A549 (cell line): Measurements from ENCODE around the gene CR1. TPM values are rescaled to one million over a fixed set of nuclear protein-coding genes. Genes with fewer than 3 reads are reported as not detected.

Source experiments
- ATAC-seq, 2 experiments: fragments of 200-7000 bp in 1 of 2; fragments of >200 bp in 1 of 2; cut with Nextera tagmentation in 1 of 2; cut with Tn5 transposase in 1 of 2; 3 replicates each; pipeline versions ENCODE4 v1.8.0 to v1.9.1; 2018 to 2020; ENCODE audit warnings: mild to moderate bottlenecking in 1 of 2, moderate library complexity in 1 of 2
- CTCF ChIA-PET: fragments of 300-600 bp; sonication (Branson Sonifier 250); formaldehyde crosslinking; extraction: SDS; loops from one replicate; lab custom pipeline; 2021; ENCODE audit warnings: antibody characterized with exemption, inconsistent platforms; lab: Yijun Ruan, JAX
- POLR2A ChIA-PET: fragments of 350-600 bp; formaldehyde crosslinking; extraction: SDS; loops from one replicate; lab custom pipeline; 2021; ENCODE audit warnings: antibody characterized with exemption, inconsistent platforms; lab: Yijun Ruan, JAX
- DNase-seq, 2 experiments: peaks; one replicate each; pipeline versions ENCODE4 v3.0.0 to v3.0.0-alpha.2; 2011 to 2016; ENCODE audit warnings: low read depth in 1 of 2, low spot score in 1 of 2
- FAIRE-seq: peaks from 2 replicates; lab custom pipeline; 2011; peaks lifted over from hg19 to GRCh38; lab: Jason Lieb, UNC
- H3K27ac ChIP-seq, 2 experiments: fragments of >200 bp; sonication (Bioruptor Twin); formaldehyde crosslinking; 3 replicates each; pipeline ENCODE4 v1.5.1; 2016 to 2017
- H3K4me1 ChIP-seq: fragments of >200 bp; sonication (Bioruptor Twin); formaldehyde crosslinking; 3 replicates; pipeline ENCODE4 v1.6.1; 2016
- H3K4me2 ChIP-seq: fragments of >200 bp; sonication (Bioruptor Twin); formaldehyde crosslinking; 3 replicates; pipeline ENCODE4 v1.6.1; 2016
- H3K4me3 ChIP-seq: fragments of >200 bp; sonication (Bioruptor Twin); formaldehyde crosslinking; 3 replicates; pipeline ENCODE4 v1.5.1; 2016
- H3K9me3 ChIP-seq: fragments of >200 bp; sonication (Bioruptor Twin); formaldehyde crosslinking; 3 replicates; pipeline ENCODE4 v1.6.1; 2016
- BCL3 ChIP-seq: fragments of >200 bp; sonication (Bioruptor Twin); formaldehyde crosslinking; IDR thresholded peaks from 3 replicates; pipeline ENCODE4 v1.6.1; 2016
- CBX2 ChIP-seq: fragments of 200-600 bp; sonication (generic); IDR thresholded peaks from 2 replicates; pipeline ENCODE4 v1.6.1; 2016; ENCODE audit warnings: low read depth, mild to moderate bottlenecking, borderline replicate concordance
- CBX8 ChIP-seq: fragments of 200-600 bp; sonication (generic); IDR thresholded peaks from 2 replicates; pipeline ENCODE4 v1.6.1; 2016
- E2F6 ChIP-seq: IDR thresholded peaks from 2 replicates; pipeline ENCODE4 v1.6.1; 2012; ENCODE audit warnings: low read depth, borderline replicate concordance
- EHF ChIP-seq: fragments of 250-450 bp; sonication (Bioruptor Pico); IDR thresholded peaks from 2 replicates; pipeline ENCODE4 v1.5.0; 2020; ENCODE audit warnings: mild to moderate bottlenecking
- EP300 ChIP-seq, 2 experiments: fragments of >200 bp; sonication (Bioruptor Twin); formaldehyde crosslinking; IDR thresholded peaks; 2 replicates in 1 of 2; 3 replicates in 1 of 2; pipeline ENCODE4 v1.6.1; 2016 to 2017
- FOSB ChIP-seq: fragments of 250-450 bp; sonication (Bioruptor Pico); IDR thresholded peaks from 2 replicates; pipeline ENCODE4 v1.5.0; 2020; ENCODE audit warnings: mild to moderate bottlenecking, moderate library complexity
- FOXS1 ChIP-seq: fragments of 250-450 bp; sonication (Bioruptor Pico); IDR thresholded peaks from 2 replicates; pipeline ENCODE4 v1.5.0; 2020; ENCODE audit warnings: mild to moderate bottlenecking, moderate library complexity
- HES2 ChIP-seq: fragments of >200 bp; sonication (Bioruptor Twin); formaldehyde crosslinking; IDR thresholded peaks from 2 replicates; pipeline ENCODE4 v1.6.1; 2016
- HEYL ChIP-seq: fragments of 250-450 bp; sonication (Bioruptor Pico); IDR thresholded peaks from 2 replicates; pipeline ENCODE4 v1.8.0; 2021; ENCODE audit warnings: mild to moderate bottlenecking, moderate library complexity
- HOXA7 ChIP-seq: fragments of 250-450 bp; sonication (Bioruptor Pico); IDR thresholded peaks from 2 replicates; pipeline ENCODE4 v1.5.0; 2020; ENCODE audit warnings: mild to moderate bottlenecking, moderate library complexity
- HOXB5 ChIP-seq: fragments of 250-450 bp; sonication (Bioruptor Pico); IDR thresholded peaks from 2 replicates; pipeline ENCODE4 v1.5.0; 2020; ENCODE audit warnings: mild to moderate bottlenecking, moderate library complexity
- JUN ChIP-seq, 2 experiments: fragments of >200 bp; sonication (Bioruptor Twin); formaldehyde crosslinking; IDR thresholded peaks; 2 replicates in 1 of 2; 3 replicates in 1 of 2; pipeline ENCODE4 v1.6.1; 2016 to 2017
- JUNB ChIP-seq: fragments of >200 bp; sonication (Bioruptor Twin); formaldehyde crosslinking; IDR thresholded peaks from 2 replicates; pipeline ENCODE4 v1.6.1; 2016
- KDM1A ChIP-seq: fragments of 200-600 bp; sonication (generic); IDR thresholded peaks from 2 replicates; pipeline ENCODE4 v1.6.1; 2016; ENCODE audit warnings: low read depth, mild to moderate bottlenecking
- KDM5A ChIP-seq: fragments of 200-600 bp; sonication (generic); IDR thresholded peaks from 2 replicates; pipeline ENCODE4 v1.6.1; 2016; ENCODE audit warnings: antibody characterized with exemption, mild to moderate bottlenecking
- MAX ChIP-seq: IDR thresholded peaks from 2 replicates; pipeline ENCODE4 v1.6.1; 2012
- MAZ ChIP-seq: fragments of 150-350 bp; IDR thresholded peaks from 2 replicates; pipeline ENCODE4 v1.6.1; 2014; ENCODE audit warnings: antibody characterized with exemption, low read depth, low read length, borderline replicate concordance
- NPAS2 ChIP-seq: fragments of 250-450 bp; sonication (Bioruptor Pico); IDR thresholded peaks from 2 replicates; pipeline ENCODE4 v1.8.0; 2022; ENCODE audit warnings: mild to moderate bottlenecking, moderate library complexity, borderline replicate concordance
- PBX3 ChIP-seq: IDR thresholded peaks from 2 replicates; pipeline ENCODE4 v1.6.1; 2012
- REST ChIP-seq: fragments of 200-600 bp; sonication (generic); IDR thresholded peaks from 2 replicates; pipeline ENCODE4 v1.6.1; 2016; ENCODE audit warnings: antibody characterized with exemption, mild to moderate bottlenecking, moderate library complexity
- RNF2 ChIP-seq: fragments of 200-600 bp; sonication (generic); IDR thresholded peaks from 2 replicates; pipeline ENCODE4 v1.6.1; 2016; ENCODE audit warnings: low read depth, mild to moderate bottlenecking, antibody characterized with exemption, moderate library complexity, borderline replicate concordance
- SREBF2 ChIP-seq: fragments of 450-650 bp; IDR thresholded peaks from 2 replicates; pipeline ENCODE4 v1.6.1; 2014; ENCODE audit warnings: mild to moderate bottlenecking, moderate library complexity
- TFCP2L1 ChIP-seq: fragments of 250-450 bp; sonication (Bioruptor Pico); IDR thresholded peaks from 2 replicates; pipeline ENCODE4 v1.5.0; 2021; ENCODE audit warnings: mild to moderate bottlenecking
- USF2 ChIP-seq: fragments of 450-650 bp; IDR thresholded peaks from 2 replicates; pipeline ENCODE4 v1.6.1; 2014; ENCODE audit warnings: antibody characterized with exemption
- ZFP36 ChIP-seq: fragments of 450-650 bp; IDR thresholded peaks from 2 replicates; pipeline ENCODE4 v1.6.1; 2014; ENCODE audit warnings: borderline replicate concordance; ENCODE audit not compliant: partially characterized antibody
- ZSCAN20 ChIP-seq: fragments of 250-450 bp; sonication (Bioruptor Pico); IDR thresholded peaks from 2 replicates; pipeline ENCODE4 v1.8.0; 2022; ENCODE audit warnings: mild to moderate bottlenecking, moderate library complexity
- WGBS: methylation state at CpG from one replicate; pipeline ENCODE4 v1.1.6; 2017; ENCODE audit errors: missing lambda C conversion rate; 5-methylcytosine and 5-hydroxymethylcytosine counted together
- polyA plus RNA-seq, 4 experiments: library from polyadenylated mRNA; depleted of rRNA in 3 of 4; stranded (reverse); fragments of >200 nt; fragmentation: RNase III in 1 of 4; extraction: RNeasy Plus Mini Kit Qiagen cat#74134 plus additional on column Dnase treatment in 1 of 4; gene quantifications; 2 replicates in 3 of 4; 3 replicates in 1 of 4; pipeline ENCODE4 v1.2.3, GENCODE V29; 2011 to 2017

The CR1 gene
- polyA plus RNA-seq, 2 of the 4 experiments (the other 2 are of a cell fraction) = not detected

- TF ChIP-seq E2F6 = no peak
- TF ChIP-seq EP300 (IDR thresholded peaks at IDR 0.05) = no peak
Measured at GRCh38 chr1:207499573-207499972, 3.6 kb downstream of the CR1 start (continued).

- 15% methylated on average over 3 of the region's 3 CpGs for WGBS
- ChIA-PET POLR2A (no interaction called here), CTCF (interaction anchor here (0.6 to 3.1 kb wide), 43 partner anchors 10 to 1010 kb away, joined by 3 to 44 read pairs (median 4); partner anchors contain the start of genes C4BPA, CR2, EIF2D and IL20)
- H3K9me3 ChIP-seq = no peaks in the 10 kb centered on the region
- no peak for ATAC-seq
- H3K4me3 ChIP-seq = no peak overlapping the region
- H3K4me2 ChIP-seq = no peak overlapping the region
- no peak overlapping the region for H3K27ac ChIP-seq
- TF ChIP-seq NPAS2 (CRISPR knock-in tag) (no peak), EHF (CRISPR knock-in tag) (no peak), HEYL (CRISPR knock-in tag) (no peak), HOXA7 (CRISPR knock-in tag) (no peak), JUN (IDR thresholded peaks at IDR 0.05) (no peak), USF2 (no peak), HOXB5 (CRISPR knock-in tag) (no peak), CBX2 (no peak), EP300 (IDR thresholded peaks at IDR 0.05) (no peak), PBX3 (no peak), JUNB (no peak), ZSCAN20 (CRISPR knock-in tag) (no peak), KDM5A (no peak)
- no peak for FAIRE-seq
- H3K4me1 ChIP-seq = no peaks in the 10 kb centered on the region
- no peak for DNase-seq
Measured at GRCh38 chr1:207500306-207500705, 4.3 kb downstream of the CR1 start.

GRCh38 chr1:207501071-207501470, 5.1 kb downstream of the CR1 start:
- no peaks in the 10 kb centered on the region for H3K9me3 ChIP-seq
- H3K4me1 ChIP-seq = no peaks in the 10 kb centered on the region
- TF ChIP-seq MAZ (no peak), ZFP36 (no peak), RNF2 (no peak), FOSB (CRISPR knock-in tag) (no peak), HES2 (no peak), CBX8 (no peak), REST (no peak), BCL3 (no peak), MAX (no peak), PBX3 (no peak), SREBF2 (no peak), TFCP2L1 (CRISPR knock-in tag) (no peak), KDM1A (no peak), FOXS1 (CRISPR knock-in tag) (no peak)
- TF ChIP-seq, all 56 proteins: peak for 0
- Histone ChIP-seq H3K27ac (no peak overlapping the region), H3K4me2 (no peak overlapping the region), H3K4me3 (no peak overlapping the region)
- DNase-seq (no peak), ATAC-seq (no peak), FAIRE-seq (no peak)
- WGBS = 12% methylated on average over 5 of the region's 5 CpGs
- CTCF ChIA-PET = interaction anchor here (1.0 to 2.1 kb wide), 2 partner anchors 17 to 47 kb away, joined by 3 to 5 read pairs; partner anchors contain the start of gene CR2
- POLR2A ChIA-PET = no interaction called here
